Esophagus squamous epithelium (tissue), 5 donors: ENCODE results near the gene TREH. TPM values are rescaled to one million over a fixed set of nuclear protein-coding genes. Genes with fewer than 3 reads are reported as not detected.

Experiments
- DNase-seq: peaks from one replicate; lab custom pipeline; 2025; lab: John Stamatoyannopoulos, UW
- H3K27ac ChIP-seq, 4 donors: fragments of 200-600 bp; sonication (generic); one replicate each; pipeline ENCODE4 v1.5.1; 2016 to 2019; ENCODE audit warnings: mild to moderate bottlenecking in 1 of 4
- H3K27me3 ChIP-seq, 4 donors: fragments of 200-600 bp; sonication (generic); 1 replicate in 3 of 4; 2 replicates in 1 of 4; pipeline versions ENCODE4 v1.5.1 to v1.6.0; 2017 to 2021; ENCODE audit warnings: antibody characterized with exemption in 1 of 4
- H3K36me3 ChIP-seq, 3 donors: fragments of 200-600 bp; sonication (generic); one replicate each; pipeline ENCODE4 v1.5.1; 2016 to 2019
- H3K4me1 ChIP-seq, 3 donors: fragments of 200-600 bp; sonication (generic); one replicate each; pipeline ENCODE4 v1.5.1; 2017 to 2019
- H3K4me3 ChIP-seq, 4 donors: fragments of 200-600 bp; sonication (generic); 1 replicate in 3 of 4; 2 replicates in 1 of 4; pipeline ENCODE4 v1.5.1; 2016 to 2019; ENCODE audit warnings: mild to moderate bottlenecking in 2 of 4, moderate library complexity in 1 of 4
- H3K9me3 ChIP-seq, 3 donors: fragments of 200-600 bp; sonication (generic); one replicate each; pipeline ENCODE4 v1.5.1; 2016 to 2019
- POLR2A ChIP-seq, 4 donors: fragments of 450-650 bp; IDR thresholded peaks; one replicate each; pipeline ENCODE4 v1.6.1; 2017; ENCODE audit warnings: antibody characterized with exemption in 4 of 4, mild to moderate bottlenecking in 4 of 4, moderate library complexity in 3 of 4
- WGBS, 2 donors: methylation state at CpG; one replicate each; pipeline ENCODE4 v1.1.5; 2018; 5-methylcytosine and 5-hydroxymethylcytosine counted together
- intact Hi-C: fragments of 100-400 bp; cut with DNase I; formaldehyde crosslinking; loops from one replicate; pipeline ENCODE4 v1.15.0; 2022
- small RNA-seq, 4 donors: library from RNA; depleted of rRNA; stranded (forward); fragments of <200 nt; gene quantifications; one replicate each; pipeline ENCODE3, GENCODE V24; 2016
- total RNA-seq, 4 donors: library from RNA; depleted of rRNA; stranded (reverse); fragments of >200 nt; gene quantifications; one replicate each; pipeline ENCODE4 v1.1.0, GENCODE V29; 2016
- TF ChIP-seq, protein P1 (sequence below), 6 experiments: fragments of 450-650 bp in 4 of 6; fragments of 200-600 bp in 2 of 6; sonication (generic) in 2 of 6; IDR thresholded peaks; one replicate each; pipeline ENCODE4 v1.5.1; 2016 to 2019; ENCODE audit warnings: antibody characterized with exemption in 6 of 6, mild to moderate bottlenecking in 4 of 6, moderate library complexity in 4 of 6
- donor health status: DM: yes; HTN: yes; CAD: no.

The TREH gene
- total RNA-seq, 4 donors from 2014 or later, result 0.09 to 0.57 TPM; not detected in 2

DNA sequence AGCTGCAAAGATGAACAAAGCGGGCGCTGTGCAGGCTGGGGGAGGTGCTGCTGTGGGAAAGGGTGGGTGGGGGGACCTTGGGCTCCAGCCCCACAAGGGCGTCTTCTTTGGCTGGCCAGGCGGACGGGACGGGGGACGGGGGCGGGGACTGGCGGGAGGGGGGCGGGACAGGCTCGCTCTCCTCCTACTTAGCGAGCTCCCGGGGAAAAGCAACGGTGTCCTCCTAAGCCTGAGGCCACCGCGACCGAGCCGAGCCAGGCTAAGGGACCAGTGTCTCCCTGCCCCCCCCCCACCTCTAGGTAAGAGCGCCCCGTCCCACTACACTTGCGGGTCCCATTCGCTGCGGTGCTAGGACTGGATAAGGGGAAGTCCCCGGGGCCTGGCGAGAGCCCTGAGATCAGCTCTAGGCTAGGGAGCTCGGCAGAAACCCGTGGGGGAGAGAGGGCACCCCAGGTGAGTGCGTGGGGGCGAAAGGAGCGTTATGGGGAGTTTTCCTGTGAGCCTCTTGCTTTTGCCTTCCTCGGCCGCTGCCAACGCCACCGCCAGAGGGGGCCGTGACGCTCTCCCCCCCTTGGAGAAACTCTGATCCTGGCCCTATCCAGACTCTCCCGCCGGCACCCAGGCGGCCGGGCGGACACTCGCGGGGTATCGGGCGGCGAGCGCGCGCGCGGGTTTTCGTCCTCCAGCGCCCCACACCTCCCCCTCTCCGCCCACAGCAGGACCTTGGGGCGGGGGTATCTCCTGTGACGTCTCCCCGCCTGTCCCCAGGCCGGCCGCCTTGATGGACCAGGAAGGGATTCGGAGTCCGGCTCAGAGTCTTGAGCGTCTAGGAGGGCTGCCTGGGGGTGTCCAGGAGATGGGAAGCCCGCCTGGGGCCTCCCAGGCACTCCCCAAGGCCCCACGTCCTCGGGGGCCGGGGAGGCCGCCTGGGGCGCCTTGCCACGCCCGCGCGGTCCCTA, 71.8 kb downstream of the TREH start, which contains the start of gene PHLDB1:
PHLDB1 (plus strand) TSS at position 215 of the 959 bp plus-strand sequence. CDS start 6,222 bp downstream, outside the sequence.
- Histone ChIP-seq H3K27me3 (peaks cover 0 to 42% (median 0%) of the 10 kb centered on the region in 4 donors), H3K27ac (peak within 1 kb of the TSS; percentile 81 to 97 (median 92)), H3K9me3 (no peaks in the 10 kb centered on the region), H3K4me3 (peak within 1 kb of the TSS; percentile 38 to 87 (median 65)), H3K36me3 (peaks cover 0 to 10% (median 0%) of the 10 kb centered on the region in 3 donors), H3K4me1 (peaks cover 32 to 87% (median 60%) of the 10 kb centered on the region in 3 donors)
- WGBS, 2 donors, result 2 to 57% methylated on average over 2 to 10 of the region's 72 CpGs
- TF ChIP-seq POLR2A (IDR thresholded peaks at IDR 0.05), result peak in 1 of 4 donors; percentile 37
- TF ChIP-seq, protein P1, sequence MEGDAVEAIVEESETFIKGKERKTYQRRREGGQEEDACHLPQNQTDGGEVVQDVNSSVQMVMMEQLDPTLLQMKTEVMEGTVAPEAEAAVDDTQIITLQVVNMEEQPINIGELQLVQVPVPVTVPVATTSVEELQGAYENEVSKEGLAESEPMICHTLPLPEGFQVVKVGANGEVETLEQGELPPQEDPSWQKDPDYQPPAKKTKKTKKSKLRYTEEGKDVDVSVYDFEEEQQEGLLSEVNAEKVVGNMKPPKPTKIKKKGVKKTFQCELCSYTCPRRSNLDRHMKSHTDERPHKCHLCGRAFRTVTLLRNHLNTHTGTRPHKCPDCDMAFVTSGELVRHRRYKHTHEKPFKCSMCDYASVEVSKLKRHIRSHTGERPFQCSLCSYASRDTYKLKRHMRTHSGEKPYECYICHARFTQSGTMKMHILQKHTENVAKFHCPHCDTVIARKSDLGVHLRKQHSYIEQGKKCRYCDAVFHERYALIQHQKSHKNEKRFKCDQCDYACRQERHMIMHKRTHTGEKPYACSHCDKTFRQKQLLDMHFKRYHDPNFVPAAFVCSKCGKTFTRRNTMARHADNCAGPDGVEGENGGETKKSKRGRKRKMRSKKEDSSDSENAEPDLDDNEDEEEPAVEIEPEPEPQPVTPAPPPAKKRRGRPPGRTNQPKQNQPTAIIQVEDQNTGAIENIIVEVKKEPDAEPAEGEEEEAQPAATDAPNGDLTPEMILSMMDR (IDR thresholded peaks at IDR 0.05), result peak; percentile 5 to 51 (median 36)
- DNase-seq, result no peak
- intact Hi-C loops, result no loop called here

Small RNA genes lying within 50 kb of the gene (small RNA-seq; reads per million reads assigned to genes)
- 0 reads per million in 4 donors for gene RNU6-376P

Other genes with a start within 250 kb of the TREH start
- gene KMT2A, start 243.2 kb downstream of the TREH start, total RNA-seq, result 10 to 100 TPM; 22.0 to 54.0 (median 29.0) TPM
- under 1 TPM in 2 of 4 donors, not detected in 2; 0.38 to 0.47 TPM for gene TTC36, start 152.2 kb downstream of the TREH start, total RNA-seq
- 10 to 100 TPM in 3 of 4 donors, 1 to 10 TPM in 1; 7.0 to 18.0 (median 15.3) TPM for gene TMEM25, start 148.5 kb downstream of the TREH start, total RNA-seq
- gene IFT46, start 113.7 kb downstream of the TREH start, total RNA-seq, result 10 to 100 TPM; 13.2 to 25.2 (median 18.6) TPM
- gene ARCN1, start 107.2 kb downstream of the TREH start, total RNA-seq, result 10 to 100 TPM; 67.8 to 81.6 (median 78.1) TPM
- gene PHLDB1, start 72.0 kb downstream of the TREH start, total RNA-seq, result 10 to 100 TPM in 3 of 4 donors, 1 to 10 TPM in 1; 6.7 to 29.8 (median 21.2) TPM
- 10 to 100 TPM; 69.7 to 96.9 (median 84.6) TPM for gene DDX6, start 111.5 kb upstream of the TREH start, total RNA-seq
- under 1 TPM in 1 of 4 donors, not detected in 3; 0.06 TPM for gene CXCR5, start 204.2 kb upstream of the TREH start, total RNA-seq
- 10 to 100 TPM; 16.4 to 29.6 (median 18.9) TPM for gene BCL9L, start 246.3 kb upstream of the TREH start, total RNA-seq